AG10803 (cell line): ENCODE measurements around the gene ZC3H4.

ENCODE experiments used
- DNase-seq: peaks from one replicate; pipeline ENCODE4 v3.0.0; 2010; ENCODE audit warnings: low read depth
- H3K4me3 ChIP-seq: 2 replicates; pipeline ENCODE4 v1.5.1; 2011; ENCODE audit warnings: mild to moderate bottlenecking, low read length, control low read depth
- CTCF ChIP-seq: conservative IDR thresholded peaks from 2 replicates; pipeline ENCODE4 v1.5.1; 2011; ENCODE audit warnings: mild to moderate bottlenecking, low read length, control low read depth, inconsistent platforms

Gene ZC3H4

GRCh38 chr19:47099576-47100050, 14.0 kb downstream of the ZC3H4 start:
- no peak for DNase-seq
- no peak overlapping the region for H3K4me3 ChIP-seq

GRCh38 chr19:47098608-47099007, 15.0 kb downstream of the ZC3H4 start:
- DNase-seq: no peak
- no peak overlapping the region for H3K4me3 ChIP-seq
- no peak for TF ChIP-seq CTCF

More at GRCh38 chr19:47099576-47100050, 14.0 kb downstream of the ZC3H4 start:
- no peak for TF ChIP-seq CTCF

GRCh38 chr19:47097396-47098201, 16.0 kb downstream of the ZC3H4 start:
- no peak for TF ChIP-seq CTCF
- no peak for DNase-seq
- H3K4me3 ChIP-seq: no peak overlapping the region

GRCh38 chr19:47096721-47097120, 16.9 kb downstream of the ZC3H4 start:
- DNase-seq: no peak
- no peak for TF ChIP-seq CTCF
- H3K4me3 ChIP-seq: no peak overlapping the region

GRCh38 chr19:47096100-47096704, 17.4 kb downstream of the ZC3H4 start:
- no peak for DNase-seq
- no peak for TF ChIP-seq CTCF
- no peak overlapping the region for H3K4me3 ChIP-seq

GRCh38 chr19:47095476-47096099, 18.0 kb downstream of the ZC3H4 start:
- no peak for TF ChIP-seq CTCF
- H3K4me3 ChIP-seq: no peak overlapping the region
- no peak for DNase-seq
